AG04450 (cell line): ENCODE measurements around the gene SCYL2. TPM values are rescaled to one million over a fixed set of nuclear protein-coding genes. Genes with fewer than 3 reads are reported as not detected.

Source experiments
- CTCF ChIA-PET: fragments of 300-600, 350-600 bp; formaldehyde crosslinking; extraction: SDS; loops from one replicate; lab custom pipeline; 2022; ENCODE audit warnings: antibody characterized with exemption, inconsistent platforms; lab: Charles Lee
- POLR2A ChIA-PET: fragments of 350-600 bp; formaldehyde crosslinking; extraction: SDS; loops from one replicate; lab custom pipeline; 2021; ENCODE audit warnings: antibody characterized with exemption, inconsistent platforms; lab: Yijun Ruan, JAX
- DNase-seq: peaks from one replicate; pipeline ENCODE4 v3.0.0-alpha.2; 2011; ENCODE audit warnings: low read depth, low spot score
- H3K27ac ChIP-seq: one replicate; pipeline ENCODE4 v1.5.1; 2012; ENCODE audit warnings: low read depth, low read length, control low read depth
- H3K27me3 ChIP-seq: one replicate; pipeline ENCODE4 v1.6.0; 2012; ENCODE audit warnings: low read length; ENCODE audit not compliant: control insufficient read depth, insufficient read depth
- H3K4me3 ChIP-seq: 2 replicates; pipeline ENCODE4 v1.5.1; 2011; ENCODE audit warnings: mild to moderate bottlenecking, low read depth, low read length, control low read depth
- H3K9me3 ChIP-seq: 2 replicates; pipeline ENCODE4 v1.5.1; 2012; ENCODE audit warnings: low read length; ENCODE audit not compliant: control insufficient read depth, insufficient read depth
- polyA plus RNA-seq: library from polyadenylated mRNA; depleted of rRNA; stranded (reverse); fragments of >200 nt; gene quantifications from 2 replicates; pipeline ENCODE4 v1.2.3, GENCODE V29; 2011
- TF ChIP-seq, protein P1 (sequence below): IDR thresholded peaks from 2 replicates; pipeline ENCODE4 v1.5.1; 2011; ENCODE audit warnings: low read depth, low read length, control low read depth, inconsistent platforms

Gene SCYL2
- polyA plus RNA-seq, 1 experiment = 50.3 TPM

DNA sequence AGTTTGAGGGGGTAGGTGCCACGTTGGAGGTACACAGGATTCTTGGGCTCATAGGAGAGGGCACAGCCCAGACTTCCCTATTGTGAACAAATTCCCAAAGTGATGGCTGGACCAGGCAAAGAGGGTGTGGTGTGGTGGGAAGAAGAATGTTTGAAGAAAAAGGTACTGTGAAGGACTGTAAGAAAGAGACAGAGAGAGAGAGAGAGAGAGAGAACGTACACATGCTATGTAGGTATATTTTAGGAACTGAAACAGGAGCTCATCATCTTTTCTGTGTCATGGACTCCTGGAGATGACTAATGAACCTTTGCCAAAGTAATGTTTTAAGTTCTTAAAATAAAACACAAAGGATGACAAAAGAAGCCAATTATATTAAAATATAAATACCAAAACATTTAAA lies 114.4 kb downstream of the SCYL2 start:
- TF ChIP-seq, protein P1, sequence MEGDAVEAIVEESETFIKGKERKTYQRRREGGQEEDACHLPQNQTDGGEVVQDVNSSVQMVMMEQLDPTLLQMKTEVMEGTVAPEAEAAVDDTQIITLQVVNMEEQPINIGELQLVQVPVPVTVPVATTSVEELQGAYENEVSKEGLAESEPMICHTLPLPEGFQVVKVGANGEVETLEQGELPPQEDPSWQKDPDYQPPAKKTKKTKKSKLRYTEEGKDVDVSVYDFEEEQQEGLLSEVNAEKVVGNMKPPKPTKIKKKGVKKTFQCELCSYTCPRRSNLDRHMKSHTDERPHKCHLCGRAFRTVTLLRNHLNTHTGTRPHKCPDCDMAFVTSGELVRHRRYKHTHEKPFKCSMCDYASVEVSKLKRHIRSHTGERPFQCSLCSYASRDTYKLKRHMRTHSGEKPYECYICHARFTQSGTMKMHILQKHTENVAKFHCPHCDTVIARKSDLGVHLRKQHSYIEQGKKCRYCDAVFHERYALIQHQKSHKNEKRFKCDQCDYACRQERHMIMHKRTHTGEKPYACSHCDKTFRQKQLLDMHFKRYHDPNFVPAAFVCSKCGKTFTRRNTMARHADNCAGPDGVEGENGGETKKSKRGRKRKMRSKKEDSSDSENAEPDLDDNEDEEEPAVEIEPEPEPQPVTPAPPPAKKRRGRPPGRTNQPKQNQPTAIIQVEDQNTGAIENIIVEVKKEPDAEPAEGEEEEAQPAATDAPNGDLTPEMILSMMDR = no peak
- CTCF ChIA-PET = interaction anchor here (1.6 kb wide), 1 partner anchor 24 kb away, joined by 3 read pairs; no protein-coding TSS in a partner anchor
- no peak overlapping the region for H3K4me3 ChIP-seq
- DNase-seq = no peak
- no peak overlapping the region for H3K27ac ChIP-seq
- no peaks in the 10 kb centered on the region for H3K9me3 ChIP-seq
- H3K27me3 ChIP-seq = no peaks in the 10 kb centered on the region
- POLR2A ChIA-PET = no interaction called here

DNA sequence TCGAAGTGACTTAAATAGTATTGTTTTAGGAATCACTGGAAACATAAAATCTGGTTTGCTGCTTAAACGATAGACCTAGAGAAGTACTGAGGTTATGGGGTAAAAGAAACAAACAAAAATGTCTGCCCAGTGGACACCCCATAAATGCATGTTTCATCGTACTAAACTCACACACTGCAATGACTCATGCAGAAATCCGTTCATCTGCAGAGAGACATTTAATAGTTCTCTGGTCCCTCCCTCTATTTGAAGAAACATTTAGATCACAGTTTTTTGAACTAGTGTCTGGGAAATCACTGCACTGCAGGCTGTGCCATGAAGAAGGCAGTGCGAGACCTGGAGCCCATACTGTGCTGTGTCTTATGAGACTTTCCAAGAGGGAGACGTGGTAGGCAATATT lies 115.4 kb downstream of the SCYL2 start:
- H3K4me3 ChIP-seq = no peak overlapping the region
- TF ChIP-seq, protein P1 = no peak
- H3K27ac ChIP-seq = no peak overlapping the region
- POLR2A ChIA-PET = no interaction called here
- CTCF ChIA-PET = no interaction called here
- H3K9me3 ChIP-seq = no peaks in the 10 kb centered on the region
- H3K27me3 ChIP-seq = no peaks in the 10 kb centered on the region
- DNase-seq = no peak

DNA sequence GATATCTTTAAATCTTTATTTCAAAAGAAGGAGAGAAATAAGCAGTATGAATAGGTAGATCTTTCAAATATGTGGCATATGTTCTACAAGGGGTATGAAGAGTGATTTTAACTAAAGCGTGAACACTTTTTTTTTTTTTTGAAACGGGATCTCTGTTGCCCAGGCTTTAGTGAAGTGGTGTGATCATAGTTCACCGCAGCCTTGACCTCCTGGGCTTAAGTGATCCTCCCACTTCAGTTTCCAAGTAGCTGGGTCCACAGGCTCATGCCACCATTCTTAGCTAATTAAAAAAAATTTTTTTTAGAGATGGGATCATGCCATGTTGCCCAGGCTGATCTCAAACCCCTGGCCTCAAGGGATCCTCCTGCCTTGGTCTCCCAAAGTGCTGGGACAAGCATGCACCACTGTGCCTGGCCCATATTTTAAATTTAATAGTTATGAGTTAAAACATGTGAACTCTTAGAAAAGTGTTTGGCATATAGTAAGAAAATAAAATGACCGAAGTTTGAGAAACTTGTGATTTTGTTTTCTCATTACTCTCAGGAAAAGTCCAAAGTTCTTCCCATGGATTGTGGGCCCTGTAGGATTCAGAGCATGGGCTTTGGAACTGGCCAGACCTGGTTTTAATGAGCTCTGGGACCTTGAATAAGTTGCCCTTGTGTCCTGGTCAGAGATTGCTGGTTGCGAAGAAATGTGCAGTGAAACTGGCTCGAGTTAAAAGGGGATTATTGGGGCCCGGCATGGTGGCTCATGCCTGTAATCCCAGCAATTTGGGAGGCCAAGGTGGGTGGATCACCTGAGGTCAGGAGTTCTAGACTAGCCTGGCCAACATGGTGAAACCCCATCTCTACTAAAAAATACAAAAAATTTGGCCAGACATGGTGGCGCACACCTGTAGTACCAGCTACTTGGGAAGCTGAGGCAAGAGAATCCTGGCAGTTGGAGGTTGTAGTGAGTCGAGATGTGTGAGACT lies 116.9 kb downstream of the SCYL2 start:
- CTCF ChIA-PET = no interaction called here

DNA sequence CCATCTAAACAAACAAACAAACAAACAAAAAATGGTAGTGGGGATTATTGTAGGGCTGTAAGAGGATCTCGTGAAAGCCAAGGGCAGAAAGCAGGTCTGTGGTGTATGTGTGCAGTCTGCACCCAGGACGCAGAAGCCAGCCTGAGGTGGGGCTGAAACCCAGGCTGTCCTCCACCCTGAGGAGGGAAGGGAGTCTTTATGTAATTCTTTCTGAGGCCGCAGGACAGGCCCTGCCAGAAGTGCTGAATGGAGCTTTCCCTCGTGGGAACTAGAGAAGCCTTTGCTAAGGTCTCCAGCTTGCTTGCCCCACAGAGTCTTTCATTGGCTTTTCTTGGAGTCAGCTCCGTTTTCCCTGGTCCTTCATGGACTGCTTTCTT lies 117.6 kb downstream of the SCYL2 start:
- no peaks in the 10 kb centered on the region for H3K27me3 ChIP-seq
- CTCF ChIA-PET = no interaction called here
- no peak overlapping the region for H3K27ac ChIP-seq
- no peaks in the 10 kb centered on the region for H3K9me3 ChIP-seq
- TF ChIP-seq, protein P1 = no peak
- POLR2A ChIA-PET = no interaction called here
- no peak overlapping the region for H3K4me3 ChIP-seq
- DNase-seq = no peak

More for the DNA sequence above, 116.9 kb downstream of the SCYL2 start:
- TF ChIP-seq, protein P1 = no peak
- POLR2A ChIA-PET = no interaction called here
- no peaks in the 10 kb centered on the region for H3K9me3 ChIP-seq
- H3K27ac ChIP-seq = no peak overlapping the region
- no peak overlapping the region for H3K4me3 ChIP-seq
- no peaks in the 10 kb centered on the region for H3K27me3 ChIP-seq
- no peak for DNase-seq

DNA sequence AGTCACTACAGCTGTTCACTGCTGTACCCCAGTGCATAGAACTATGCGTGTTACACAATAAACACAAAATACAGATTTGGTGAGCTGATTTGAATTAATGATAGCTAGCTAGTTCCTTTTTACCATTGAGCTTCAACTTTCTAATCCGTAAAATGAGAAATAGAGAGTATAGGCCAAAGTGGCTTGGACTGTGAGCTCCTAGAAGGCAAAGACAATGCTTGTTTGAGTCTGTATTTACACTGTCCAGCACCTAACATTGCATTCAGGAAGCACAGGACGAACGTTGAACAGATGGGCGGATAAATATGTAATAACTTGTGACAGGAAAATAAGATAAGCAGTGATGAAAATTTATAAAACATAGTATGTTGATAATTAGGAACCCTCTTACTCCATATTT lies 121.4 kb downstream of the SCYL2 start:
- TF ChIP-seq, protein P1 = no peak
- ChIA-PET CTCF (no interaction called here), POLR2A (no interaction called here)
- no peaks in the 10 kb centered on the region for H3K27me3 ChIP-seq
- H3K27ac ChIP-seq = no peak overlapping the region
- no peaks in the 10 kb centered on the region for H3K9me3 ChIP-seq
- DNase-seq = no peak
- H3K4me3 ChIP-seq = no peak overlapping the region
